Liver (tissue), 9 donors: ENCODE results near the gene ASB13. TPM values are rescaled to one million over a fixed set of nuclear protein-coding genes. Genes with fewer than 3 reads are reported as not detected.

Experiments used
- DNase-seq: peaks from one replicate; pipeline ENCODE4 v3.0.0-alpha.2; 2017; ENCODE audit warnings: low spot score
- H3K27ac ChIP-seq, 2 donors: one replicate each; pipeline ENCODE4 v1.7.0; 2013; ENCODE audit warnings: inconsistent platforms in 2 of 2, low read length in 2 of 2, control low read depth in 1 of 2, low read depth in 1 of 2, mild to moderate bottlenecking in 1 of 2
- H3K27me3 ChIP-seq, 4 donors: one replicate each; pipeline versions ENCODE4 v1.6.1 to v1.7.0; 2013; ENCODE audit warnings: low read length in 3 of 4, inconsistent platforms in 1 of 4, mild to moderate bottlenecking in 1 of 4, moderate library complexity in 1 of 4; ENCODE audit not compliant: control insufficient read depth in 4 of 4, insufficient read depth in 4 of 4
- H3K36me3 ChIP-seq, 4 donors: one replicate each; pipeline versions ENCODE4 v1.6.1 to v1.7.0; 2013; ENCODE audit warnings: low read length in 3 of 4, mild to moderate bottlenecking in 3 of 4, low read depth in 1 of 4, moderate library complexity in 1 of 4; ENCODE audit not compliant: control insufficient read depth in 4 of 4, insufficient read depth in 3 of 4
- H3K4me1 ChIP-seq, 4 donors: one replicate each; pipeline versions ENCODE4 v1.6.1 to v1.7.0; 2013; ENCODE audit warnings: low read length in 3 of 4, mild to moderate bottlenecking in 3 of 4, moderate library complexity in 1 of 4; ENCODE audit not compliant: control insufficient read depth in 4 of 4, insufficient read depth in 4 of 4
- H3K4me3 ChIP-seq, 3 donors: one replicate each; pipeline versions ENCODE4 v1.6.1 to v1.7.0; 2013; ENCODE audit warnings: low read length in 3 of 3, control low read depth in 1 of 3, low read depth in 1 of 3, mild to moderate bottlenecking in 1 of 3
- H3K9ac ChIP-seq, 2 donors: one replicate each; pipeline ENCODE4 v1.7.0; 2013; ENCODE audit warnings: low read length in 2 of 2, mild to moderate bottlenecking in 2 of 2, moderate library complexity in 2 of 2, control low read depth in 1 of 2, low read depth in 1 of 2
- H3K9me3 ChIP-seq, 4 donors: one replicate each; pipeline versions ENCODE4 v1.6.1 to v1.7.0; 2013; ENCODE audit warnings: low read length in 3 of 4; ENCODE audit not compliant: control insufficient read depth in 4 of 4
- EGR1 ChIP-seq, 2 donors: IDR thresholded peaks; 2 replicates each; pipeline ENCODE4 v1.6.1; 2016 to 2018; ENCODE audit warnings: antibody characterized with exemption in 2 of 2, low read depth in 2 of 2
- FOXA1 ChIP-seq: IDR thresholded peaks from 2 replicates; pipeline ENCODE4 v1.6.1; 2016; ENCODE audit warnings: antibody characterized with exemption
- GABPA ChIP-seq, 2 donors: IDR thresholded peaks in 1 of 2; conservative IDR thresholded peaks in 1 of 2; 2 replicates each; pipeline ENCODE4 v1.6.1; 2016; ENCODE audit warnings: antibody characterized with exemption in 2 of 2, mild to moderate bottlenecking in 1 of 2, moderate library complexity in 1 of 2
- HNF4A ChIP-seq, 2 donors: conservative IDR thresholded peaks; 2 replicates each; pipeline ENCODE4 v1.6.1; 2016; ENCODE audit warnings: antibody characterized with exemption in 2 of 2, mild to moderate bottlenecking in 2 of 2
- HNF4G ChIP-seq: IDR thresholded peaks from 2 replicates; pipeline ENCODE4 v1.6.1; 2016; ENCODE audit warnings: antibody characterized with exemption
- JUND ChIP-seq, 2 donors: IDR thresholded peaks; 2 replicates each; pipeline ENCODE4 v1.6.1; 2016; ENCODE audit warnings: antibody characterized with exemption in 2 of 2
- RAD21 ChIP-seq, 2 donors: IDR thresholded peaks; 2 replicates each; pipeline ENCODE4 v1.6.1; 2016; ENCODE audit warnings: antibody characterized with exemption in 2 of 2, mild to moderate bottlenecking in 2 of 2
- RXRA ChIP-seq, 2 donors: IDR thresholded peaks; 2 replicates each; pipeline ENCODE4 v1.6.1; 2017 to 2018; ENCODE audit warnings: antibody characterized with exemption in 2 of 2, mild to moderate bottlenecking in 1 of 2
- SP1 ChIP-seq: IDR thresholded peaks from 2 replicates; pipeline ENCODE4 v1.6.1; 2018; ENCODE audit warnings: antibody characterized with exemption, mild to moderate bottlenecking
- TAF1 ChIP-seq: conservative IDR thresholded peaks from 2 replicates; pipeline ENCODE4 v1.6.1; 2016; ENCODE audit warnings: antibody characterized with exemption, mild to moderate bottlenecking
- YY1 ChIP-seq: IDR thresholded peaks from 2 replicates; pipeline ENCODE4 v1.6.1; 2016; ENCODE audit warnings: antibody characterized with exemption, mild to moderate bottlenecking
- WGBS: extraction: QIAGEN DNeasy Blood & Tissue Kit; methylation state at CpG from one replicate; pipeline ENCODE4 v1.1.7; 2013; 5-methylcytosine and 5-hydroxymethylcytosine counted together
- polyA plus RNA-seq, 2 donors: library from polyadenylated mRNA; stranded (reverse) in 1 of 2; unstranded in 1 of 2; fragments of 200-250 nt in 1 of 2; fragments of >200 nt in 1 of 2; fragmentation: Nextera tagmentation in 1 of 2; extraction: Ambion mirVana in 1 of 2; gene quantifications; one replicate each; pipeline versions ENCODE4 v1.2.1 to v1.2.3, GENCODE V29; 2013 to 2015
- total RNA-seq, 2 donors: library from RNA; depleted of rRNA; stranded (reverse); fragments of >200 nt; gene quantifications; one replicate each; pipeline ENCODE4 v1.2.3, GENCODE V29; 2014
- TF ChIP-seq, protein P1 (sequence below): IDR thresholded peaks from 2 replicates; pipeline ENCODE4 v1.6.1; 2016; ENCODE audit warnings: antibody characterized with exemption, mild to moderate bottlenecking
- TF ChIP-seq, protein P2 (sequence below): fragments of 150-350 bp; IDR thresholded peaks from 2 replicates; pipeline ENCODE4 v1.5.1; 2017; ENCODE audit warnings: improper control_type of control experiment, low read depth, low read length; ENCODE audit not compliant: missing input control
- TF ChIP-seq, protein P3 (sequence below): IDR thresholded peaks from 2 replicates; pipeline ENCODE4 v1.6.1; 2016; ENCODE audit warnings: antibody characterized with exemption
- TF ChIP-seq, protein P4 (sequence below): IDR thresholded peaks from 2 replicates; pipeline ENCODE4 v1.6.1; 2016; ENCODE audit warnings: antibody characterized with exemption
- donor health status: healthy.
- donor health status: healthy.
- donor health status: healthy.
- donor health status: healthy.
- donor health status: healthy.

ASB13 gene
- total and polyA plus RNA-seq, 4 donors: 8.5 to 48.3 (median 42.5) TPM

DNA sequence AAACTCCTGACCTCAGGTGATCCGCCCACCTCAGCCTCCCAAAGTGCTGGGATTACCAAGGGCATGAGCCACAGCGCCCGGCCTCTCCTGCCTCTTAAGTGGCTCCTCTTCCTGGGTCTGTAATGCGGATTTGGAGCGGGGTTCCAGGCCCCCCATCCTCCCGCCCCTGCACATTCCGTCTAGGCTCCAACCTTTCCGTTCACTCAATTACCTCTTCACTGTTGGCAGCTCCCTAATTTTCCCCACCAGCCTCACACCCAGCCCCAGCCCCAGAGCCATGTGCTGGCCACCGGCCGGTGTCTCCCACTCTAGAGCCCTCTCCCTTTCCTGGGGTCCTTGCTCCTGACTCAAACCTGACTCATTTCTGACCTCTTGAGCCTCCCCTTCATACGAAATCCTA lies 16.6 kb downstream of the ASB13 start:
- TF ChIP-seq RXRA (IDR thresholded peaks at IDR 0.05) (no peak), JUND (IDR thresholded peaks at IDR 0.05) (no peak), SP1 (no peak), GABPA (IDR thresholded peaks at IDR 0.05 in 1 of 2, conservative IDR thresholded peaks at IDR 0.05 in 1 of 2) (no peak), EGR1 (IDR thresholded peaks at IDR 0.05; ENCODE audit: low read depth in 2 of 2) (no peak), FOXA1 (no peak), YY1 (no peak), HNF4G (no peak), RAD21 (IDR thresholded peaks at IDR 0.05) (no peak), TAF1 (no peak), HNF4A (conservative IDR thresholded peaks at IDR 0.05) (no peak)
- TF ChIP-seq, protein P1, sequence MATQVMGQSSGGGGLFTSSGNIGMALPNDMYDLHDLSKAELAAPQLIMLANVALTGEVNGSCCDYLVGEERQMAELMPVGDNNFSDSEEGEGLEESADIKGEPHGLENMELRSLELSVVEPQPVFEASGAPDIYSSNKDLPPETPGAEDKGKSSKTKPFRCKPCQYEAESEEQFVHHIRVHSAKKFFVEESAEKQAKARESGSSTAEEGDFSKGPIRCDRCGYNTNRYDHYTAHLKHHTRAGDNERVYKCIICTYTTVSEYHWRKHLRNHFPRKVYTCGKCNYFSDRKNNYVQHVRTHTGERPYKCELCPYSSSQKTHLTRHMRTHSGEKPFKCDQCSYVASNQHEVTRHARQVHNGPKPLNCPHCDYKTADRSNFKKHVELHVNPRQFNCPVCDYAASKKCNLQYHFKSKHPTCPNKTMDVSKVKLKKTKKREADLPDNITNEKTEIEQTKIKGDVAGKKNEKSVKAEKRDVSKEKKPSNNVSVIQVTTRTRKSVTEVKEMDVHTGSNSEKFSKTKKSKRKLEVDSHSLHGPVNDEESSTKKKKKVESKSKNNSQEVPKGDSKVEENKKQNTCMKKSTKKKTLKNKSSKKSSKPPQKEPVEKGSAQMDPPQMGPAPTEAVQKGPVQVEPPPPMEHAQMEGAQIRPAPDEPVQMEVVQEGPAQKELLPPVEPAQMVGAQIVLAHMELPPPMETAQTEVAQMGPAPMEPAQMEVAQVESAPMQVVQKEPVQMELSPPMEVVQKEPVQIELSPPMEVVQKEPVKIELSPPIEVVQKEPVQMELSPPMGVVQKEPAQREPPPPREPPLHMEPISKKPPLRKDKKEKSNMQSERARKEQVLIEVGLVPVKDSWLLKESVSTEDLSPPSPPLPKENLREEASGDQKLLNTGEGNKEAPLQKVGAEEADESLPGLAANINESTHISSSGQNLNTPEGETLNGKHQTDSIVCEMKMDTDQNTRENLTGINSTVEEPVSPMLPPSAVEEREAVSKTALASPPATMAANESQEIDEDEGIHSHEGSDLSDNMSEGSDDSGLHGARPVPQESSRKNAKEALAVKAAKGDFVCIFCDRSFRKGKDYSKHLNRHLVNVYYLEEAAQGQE: no peak
- TF ChIP-seq, protein P2, sequence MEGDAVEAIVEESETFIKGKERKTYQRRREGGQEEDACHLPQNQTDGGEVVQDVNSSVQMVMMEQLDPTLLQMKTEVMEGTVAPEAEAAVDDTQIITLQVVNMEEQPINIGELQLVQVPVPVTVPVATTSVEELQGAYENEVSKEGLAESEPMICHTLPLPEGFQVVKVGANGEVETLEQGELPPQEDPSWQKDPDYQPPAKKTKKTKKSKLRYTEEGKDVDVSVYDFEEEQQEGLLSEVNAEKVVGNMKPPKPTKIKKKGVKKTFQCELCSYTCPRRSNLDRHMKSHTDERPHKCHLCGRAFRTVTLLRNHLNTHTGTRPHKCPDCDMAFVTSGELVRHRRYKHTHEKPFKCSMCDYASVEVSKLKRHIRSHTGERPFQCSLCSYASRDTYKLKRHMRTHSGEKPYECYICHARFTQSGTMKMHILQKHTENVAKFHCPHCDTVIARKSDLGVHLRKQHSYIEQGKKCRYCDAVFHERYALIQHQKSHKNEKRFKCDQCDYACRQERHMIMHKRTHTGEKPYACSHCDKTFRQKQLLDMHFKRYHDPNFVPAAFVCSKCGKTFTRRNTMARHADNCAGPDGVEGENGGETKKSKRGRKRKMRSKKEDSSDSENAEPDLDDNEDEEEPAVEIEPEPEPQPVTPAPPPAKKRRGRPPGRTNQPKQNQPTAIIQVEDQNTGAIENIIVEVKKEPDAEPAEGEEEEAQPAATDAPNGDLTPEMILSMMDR: no peak
- TF ChIP-seq, protein P3, sequence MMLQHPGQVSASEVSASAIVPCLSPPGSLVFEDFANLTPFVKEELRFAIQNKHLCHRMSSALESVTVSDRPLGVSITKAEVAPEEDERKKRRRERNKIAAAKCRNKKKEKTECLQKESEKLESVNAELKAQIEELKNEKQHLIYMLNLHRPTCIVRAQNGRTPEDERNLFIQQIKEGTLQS: no peak
- TF ChIP-seq, protein P4, sequence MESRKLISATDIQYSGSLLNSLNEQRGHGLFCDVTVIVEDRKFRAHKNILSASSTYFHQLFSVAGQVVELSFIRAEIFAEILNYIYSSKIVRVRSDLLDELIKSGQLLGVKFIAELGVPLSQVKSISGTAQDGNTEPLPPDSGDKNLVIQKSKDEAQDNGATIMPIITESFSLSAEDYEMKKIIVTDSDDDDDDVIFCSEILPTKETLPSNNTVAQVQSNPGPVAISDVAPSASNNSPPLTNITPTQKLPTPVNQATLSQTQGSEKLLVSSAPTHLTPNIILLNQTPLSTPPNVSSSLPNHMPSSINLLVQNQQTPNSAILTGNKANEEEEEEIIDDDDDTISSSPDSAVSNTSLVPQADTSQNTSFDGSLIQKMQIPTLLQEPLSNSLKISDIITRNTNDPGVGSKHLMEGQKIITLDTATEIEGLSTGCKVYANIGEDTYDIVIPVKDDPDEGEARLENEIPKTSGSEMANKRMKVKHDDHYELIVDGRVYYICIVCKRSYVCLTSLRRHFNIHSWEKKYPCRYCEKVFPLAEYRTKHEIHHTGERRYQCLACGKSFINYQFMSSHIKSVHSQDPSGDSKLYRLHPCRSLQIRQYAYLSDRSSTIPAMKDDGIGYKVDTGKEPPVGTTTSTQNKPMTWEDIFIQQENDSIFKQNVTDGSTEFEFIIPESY: no peak
- H3K4me3 ChIP-seq: no peak overlapping the region
- DNase-seq: no peak
- no peak overlapping the region for H3K27ac ChIP-seq
- H3K4me1 ChIP-seq: peaks cover 27 to 52% (median 44%) of the 10 kb centered on the region in 4 donors
- peaks cover 0 to 10% (median 5%) of the 10 kb centered on the region in 4 donors for H3K36me3 ChIP-seq
- 97% methylated on average over 11 of the region's 11 CpGs for WGBS
- no peaks in the 10 kb centered on the region for H3K9me3 ChIP-seq
- H3K27me3 ChIP-seq: no peaks in the 10 kb centered on the region
- no peak overlapping the region for H3K9ac ChIP-seq
